NCI-H2196 treated with DMSO at 0.1 percent for 48 hours (cell line): ENCODE data around the gene ELAPOR1.

Experiments
- DNase-seq: peaks from one replicate; lab custom pipeline; 2025; ENCODE audit not compliant: unreplicated experiment; lab: John Stamatoyannopoulos, UW

Gene ELAPOR1

GRCh38 chr1:109113590-109114341 lies at the start of gene ELAPOR1:
Gene ELAPOR1, plus strand, starts transcription at chr1:109114115. Its CDS starts 69 bp downstream, at chr1:109114184.
- DNase-seq: peak; percentile 87

GRCh38 chr1:109065137-109065536 lies 48.8 kb upstream of the ELAPOR1 start:
- DNase-seq: no peak

GRCh38 chr1:109067883-109068282 lies 46.0 kb upstream of the ELAPOR1 start:
- DNase-seq: no peak

- no peak for DNase-seq
Measured at GRCh38 chr1:109069294-109069693, 44.6 kb upstream of the ELAPOR1 start.

- peak; percentile 90 for DNase-seq
Measured at GRCh38 chr1:109075531-109076490, 38.1 kb upstream of the ELAPOR1 start, which contains the start of gene TAF13. Gene TAF13, minus strand, starts transcription at chr1:109076003. Its CDS starts 56 bp downstream, at chr1:109075947.

- DNase-seq: no peak
Measured at GRCh38 chr1:109078317-109078716, 35.6 kb upstream of the ELAPOR1 start.

GRCh38 chr1:109079240-109079622 lies 34.7 kb upstream of the ELAPOR1 start:
- DNase-seq: no peak

- no peak for DNase-seq
Measured at GRCh38 chr1:109080441-109081082, 33.4 kb upstream of the ELAPOR1 start.

- no peak for DNase-seq
Measured at GRCh38 chr1:109083501-109083900, 30.4 kb upstream of the ELAPOR1 start.

- no peak for DNase-seq
Measured at GRCh38 chr1:109083923-109084322, 30.0 kb upstream of the ELAPOR1 start.

- DNase-seq: no peak
Measured at GRCh38 chr1:109084563-109085517, 29.1 kb upstream of the ELAPOR1 start.

GRCh38 chr1:109089242-109090015 lies 24.5 kb upstream of the ELAPOR1 start:
- peak; percentile 50 for DNase-seq

GRCh38 chr1:109090196-109091077 lies 23.5 kb upstream of the ELAPOR1 start, which contains the start of gene TMEM167B:
Gene TMEM167B, plus strand, starts transcription at chr1:109090764. Its CDS starts 109 bp downstream, at chr1:109090873.
- peak; percentile 85 for DNase-seq

GRCh38 chr1:109091078-109091838 lies 22.7 kb upstream of the ELAPOR1 start:
- no peak for DNase-seq

- no peak for DNase-seq
Measured at GRCh38 chr1:109091839-109092193, 22.1 kb upstream of the ELAPOR1 start.

GRCh38 chr1:109094377-109094803 lies 19.5 kb upstream of the ELAPOR1 start:
- DNase-seq: no peak

GRCh38 chr1:109094871-109095270 lies 19.0 kb upstream of the ELAPOR1 start:
- DNase-seq: no peak

- no peak for DNase-seq
Measured at GRCh38 chr1:109095631-109096030, 18.3 kb upstream of the ELAPOR1 start.
